NCI-H524 treated with DMSO at 0.1 percent for 48 hours (cell line): ENCODE measurements around the gene ZNF799.
"Not testable (repeated sequence)": the region's sequence is repeated elsewhere in the genome, so short reads cannot be mapped to it uniquely, and the experiment has no call there.

Experiments
- DNase-seq: peaks from one replicate; lab custom pipeline; 2025; lab: John Stamatoyannopoulos, UW

ZNF799 gene

GRCh38 chr19:12362236-12362635, 38.8 kb downstream of the ZNF799 start:
- not testable (repeated sequence) for DNase-seq

GRCh38 chr19:12353375-12353774, 47.7 kb downstream of the ZNF799 start:
- DNase-seq, result no peak

- no peak for DNase-seq
Observed at GRCh38 chr19:12350890-12351197, 50.2 kb downstream of the ZNF799 start.

GRCh38 chr19:12350185-12350889, 50.7 kb downstream of the ZNF799 start:
- no peak for DNase-seq

GRCh38 chr19:12346896-12347295, 54.2 kb downstream of the ZNF799 start:
- no peak for DNase-seq

- no peak for DNase-seq
Observed at GRCh38 chr19:12345197-12345596, 55.9 kb downstream of the ZNF799 start.
